Activated CD4-positive, CD25-positive, alpha-beta regulatory T cell treated with anti-CD3 and anti-CD28 coated beads, Interleukin-2, amount 50 U/mL, for 16 hours (primary cell): ENCODE results near the gene PLS1.

ENCODE experiments used
- DNase-seq: peaks from one replicate; pipeline ENCODE4 v3.0.0-alpha.2; 2020; ENCODE audit warnings: low read depth, low spot score

Gene PLS1

DNA sequence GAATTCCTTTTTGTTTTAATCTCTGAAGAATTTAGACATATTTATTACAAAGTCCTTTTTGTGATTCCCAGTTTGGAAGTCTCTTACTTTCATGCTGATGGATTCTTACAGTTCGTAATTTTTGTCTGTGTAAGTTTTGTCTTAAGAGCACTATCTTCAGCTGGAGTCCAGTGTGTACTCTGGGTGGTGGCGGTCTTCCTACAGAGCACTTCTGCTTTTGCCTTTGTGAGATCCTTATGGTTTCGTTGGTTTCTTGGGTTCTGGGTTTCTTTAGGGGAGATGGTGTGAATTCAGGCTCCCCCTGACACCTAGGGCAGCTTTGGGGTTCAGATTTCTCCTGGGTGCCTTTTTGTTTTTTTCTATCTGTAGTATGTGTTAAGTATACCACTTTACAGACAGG lies 45.3 kb downstream of the PLS1 start:
- DNase-seq = no peak

- DNase-seq = no peak
Measured at GRCh38 chr3:142642956-142643355, 46.8 kb downstream of the PLS1 start.

GRCh38 chr3:142644502-142644901 lies 48.3 kb downstream of the PLS1 start:
- DNase-seq = no peak

DNA sequence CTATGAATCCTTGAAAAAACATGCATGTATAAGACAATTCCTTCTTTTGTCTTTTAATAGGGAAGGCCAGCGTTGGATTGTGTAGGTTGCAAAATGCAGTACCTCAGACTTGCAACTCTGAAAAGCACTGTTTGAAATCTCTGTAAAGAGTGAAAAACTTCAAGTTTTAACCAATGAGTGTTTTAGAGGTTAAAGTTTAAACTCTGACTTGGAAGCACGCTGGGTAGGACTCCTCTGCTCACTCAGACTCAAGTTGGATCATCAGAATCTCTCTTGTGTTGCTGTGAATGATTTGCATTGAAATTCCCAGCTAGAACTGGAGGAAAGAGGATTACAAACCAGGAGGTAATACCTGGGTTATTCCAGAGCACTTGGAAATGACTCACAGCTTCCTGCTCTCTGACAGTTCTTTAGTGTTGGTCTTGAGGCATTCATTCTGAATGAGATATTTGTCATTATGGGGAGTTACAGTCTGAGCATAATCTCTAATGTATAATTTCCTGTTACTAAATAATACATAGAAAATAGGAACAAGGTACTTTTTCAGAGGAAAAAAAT lies 49.1 kb downstream of the PLS1 start:
- no peak for DNase-seq

GRCh38 chr3:142646020-142646785 lies 50.0 kb downstream of the PLS1 start:
- no peak for DNase-seq

- no peak for DNase-seq
Measured at GRCh38 chr3:142647856-142648255, 51.7 kb downstream of the PLS1 start.

GRCh38 chr3:142648950-142649349 lies 52.8 kb downstream of the PLS1 start:
- no peak for DNase-seq

DNA sequence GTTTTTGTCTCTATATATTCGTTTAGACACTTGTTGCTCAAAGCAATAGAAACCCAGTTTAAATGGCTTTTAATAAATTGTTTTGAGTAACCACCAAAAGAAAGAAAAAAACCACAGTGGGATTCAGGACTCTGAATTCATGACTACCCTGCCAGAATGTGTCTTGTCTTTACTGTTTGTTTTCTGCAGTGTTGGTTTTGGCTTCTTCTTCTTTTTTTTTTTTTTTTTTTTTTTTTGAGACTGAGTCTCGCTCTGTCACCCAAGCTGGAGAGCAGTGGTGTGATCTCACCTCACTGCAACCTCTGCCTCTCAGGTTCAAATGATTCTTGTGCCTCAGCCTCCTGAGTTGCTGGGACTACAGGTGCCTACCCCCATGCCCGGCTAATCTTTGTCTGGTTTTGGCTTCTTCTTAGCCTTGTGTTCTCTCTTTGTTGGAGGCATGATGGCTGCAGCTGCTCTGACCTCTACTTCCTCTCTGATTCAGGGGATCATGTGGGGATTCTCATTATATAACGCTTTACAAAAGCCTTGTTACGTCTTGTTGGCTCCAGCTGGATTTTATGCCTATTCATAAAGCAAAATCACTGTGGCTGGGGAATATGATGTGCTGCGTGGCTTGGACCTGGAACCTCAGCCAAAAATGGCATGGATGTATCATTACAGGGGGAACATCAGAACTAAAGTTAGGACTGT lies 54.0 kb downstream of the PLS1 start:
- no peak for DNase-seq

GRCh38 chr3:142651711-142652110 lies 55.5 kb downstream of the PLS1 start:
- DNase-seq = no peak

DNA sequence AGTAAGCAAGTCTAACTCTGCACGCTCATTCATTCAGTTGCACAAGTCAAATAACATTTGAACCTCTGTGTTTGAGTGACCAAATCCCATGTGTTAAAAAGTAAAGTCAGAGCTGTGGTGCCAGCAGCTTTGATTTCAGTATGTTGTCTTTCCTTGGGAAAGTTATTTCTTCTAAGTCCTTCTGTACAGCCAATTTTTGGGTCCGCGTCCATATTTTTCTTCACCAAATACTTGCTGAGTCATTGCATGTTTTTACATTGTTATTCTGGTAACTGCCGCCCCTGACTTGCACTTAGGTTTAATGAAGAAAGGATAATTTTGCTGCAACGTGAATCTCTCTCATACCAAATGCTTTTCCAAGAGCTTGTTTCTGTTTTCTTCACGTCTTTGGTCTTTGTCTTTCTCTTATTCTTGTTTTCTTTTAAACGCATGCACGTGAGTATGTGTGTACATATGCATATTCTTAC lies 56.7 kb downstream of the PLS1 start:
- DNase-seq = no peak

GRCh38 chr3:142656575-142656974 lies 60.4 kb downstream of the PLS1 start:
- DNase-seq = no peak

DNA sequence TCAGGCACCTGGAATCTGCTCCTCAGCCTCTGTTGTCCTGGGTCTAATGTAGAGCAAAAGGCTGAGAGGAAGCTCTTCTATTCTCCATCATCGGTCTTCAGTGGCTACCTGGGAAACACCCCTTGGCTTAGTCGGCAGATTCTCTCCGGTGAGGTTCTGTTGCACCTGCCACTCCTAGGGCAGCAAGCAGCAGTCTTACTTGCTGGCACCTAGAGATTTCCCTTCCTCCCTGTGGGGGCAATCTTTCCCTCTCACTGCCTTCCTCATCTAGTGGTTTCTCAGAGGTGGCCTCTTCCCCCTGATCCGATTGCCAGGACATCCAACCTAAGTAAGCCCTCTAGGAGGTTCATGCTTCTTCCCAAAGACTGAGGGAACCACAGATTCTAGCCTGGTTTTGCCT lies 60.8 kb downstream of the PLS1 start:
- DNase-seq = no peak

DNA sequence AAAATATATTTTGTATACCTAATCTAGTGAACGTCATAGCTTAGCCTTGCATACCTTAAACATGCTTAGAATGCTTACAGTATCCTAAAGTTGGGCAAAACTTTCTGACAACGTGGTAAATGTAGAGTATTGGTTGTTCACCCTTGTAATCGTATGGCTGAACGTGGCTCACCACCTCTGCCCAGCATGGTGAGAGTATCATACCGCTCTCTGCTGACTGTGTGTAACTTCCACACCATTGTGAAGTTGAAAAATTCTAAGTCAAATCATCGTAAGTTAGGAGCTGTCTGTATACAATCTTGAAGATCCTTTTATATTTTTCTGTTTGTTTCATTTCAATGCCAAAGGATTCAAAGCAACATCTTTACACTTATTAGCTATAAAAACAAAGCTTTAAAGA lies 64.2 kb downstream of the PLS1 start:
- DNase-seq = no peak

DNA sequence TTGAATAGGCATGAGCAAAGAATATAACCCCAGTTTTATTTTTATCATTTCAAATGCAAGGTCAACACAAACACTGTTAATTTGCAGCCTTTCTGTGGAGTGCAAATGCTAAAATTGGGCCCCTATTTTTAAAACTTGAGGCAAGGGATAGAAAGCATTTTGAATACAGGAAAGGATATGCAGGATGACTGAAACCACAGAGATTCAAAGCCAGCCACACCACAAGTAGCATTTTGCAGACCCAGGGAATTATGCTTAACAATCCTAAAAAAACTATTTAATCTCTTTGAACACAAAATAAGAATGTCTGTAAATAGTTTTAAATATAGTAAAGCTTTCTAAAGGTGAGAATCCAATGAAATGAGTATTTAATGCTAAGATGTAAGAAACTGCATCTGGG lies 64.7 kb downstream of the PLS1 start:
- DNase-seq = no peak

- DNase-seq = no peak
Measured at GRCh38 chr3:142663865-142664264, 67.7 kb downstream of the PLS1 start.

DNA sequence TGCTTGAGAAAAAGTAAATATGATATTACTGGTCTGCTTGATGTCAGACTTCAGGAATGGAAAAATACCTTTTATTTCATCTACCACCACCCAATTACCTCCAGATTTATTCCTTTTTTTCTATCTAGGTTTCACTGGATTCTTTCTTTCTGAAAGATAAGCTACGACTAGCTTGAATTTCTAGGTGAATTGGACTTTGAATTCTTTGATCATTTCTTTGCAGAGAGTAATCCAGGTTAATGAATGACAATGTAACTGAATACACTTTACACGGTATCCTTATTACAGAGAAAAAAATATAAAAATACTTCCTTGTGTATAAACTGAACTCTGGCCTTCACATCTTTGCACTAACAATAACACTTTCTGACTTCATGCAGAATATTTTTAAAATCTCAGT lies 68.1 kb downstream of the PLS1 start:
- no peak for DNase-seq

DNA sequence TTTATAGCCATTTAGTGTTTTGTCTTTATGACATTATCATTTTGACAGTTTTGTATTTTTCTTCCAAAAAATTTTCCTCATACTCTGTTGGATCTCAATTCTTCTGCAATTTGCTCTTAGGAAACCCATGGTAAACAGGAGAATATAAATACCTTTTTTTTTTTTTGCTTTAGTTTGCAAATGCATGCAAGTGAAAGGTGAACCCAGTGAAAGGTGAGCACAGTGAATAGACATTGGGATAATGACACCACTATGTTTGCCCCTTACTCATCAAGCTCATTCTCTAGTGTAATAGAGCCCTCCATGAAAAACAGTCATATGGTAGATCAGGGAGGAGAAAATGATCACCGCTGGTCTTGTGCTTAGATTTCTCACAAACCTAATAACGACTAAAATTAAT lies 68.6 kb downstream of the PLS1 start:
- no peak for DNase-seq

DNA sequence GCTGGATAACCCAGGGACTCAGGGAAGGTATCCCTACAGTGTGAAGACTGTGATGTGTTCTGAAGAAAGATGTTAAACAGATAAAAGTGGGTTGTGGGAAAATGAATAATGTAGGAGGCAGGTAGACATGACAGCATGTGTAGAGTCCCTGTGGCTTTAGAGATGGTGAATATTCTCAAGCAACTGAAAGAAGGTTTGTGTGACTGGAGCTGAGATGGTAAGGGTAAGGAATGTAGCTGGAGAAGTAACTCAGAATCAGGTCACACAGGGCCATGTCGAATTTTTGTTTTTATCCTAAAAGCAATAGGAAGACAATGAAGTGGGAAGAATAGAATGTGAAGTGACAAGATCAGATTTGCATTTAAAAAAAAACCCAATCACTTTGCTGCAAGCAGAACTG lies 73.9 kb downstream of the PLS1 start:
- DNase-seq = no peak

DNA sequence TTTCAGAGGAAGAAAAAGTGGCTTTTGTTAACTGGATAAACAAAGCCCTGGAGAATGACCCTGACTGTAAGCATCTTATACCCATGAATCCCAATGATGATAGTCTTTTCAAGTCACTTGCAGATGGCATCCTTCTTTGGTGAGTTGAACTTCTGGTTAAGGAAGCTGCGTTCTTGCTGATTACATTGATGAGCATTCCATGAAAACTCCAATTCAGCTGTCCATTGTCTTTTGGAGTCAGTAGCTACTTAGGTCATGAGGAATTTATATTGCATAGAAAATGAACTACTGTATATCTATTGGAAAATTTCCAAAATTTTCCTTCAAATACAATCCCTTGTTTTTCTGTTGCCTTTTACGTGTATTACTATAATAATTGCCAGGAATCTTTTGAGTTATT lies 80.0 kb downstream of the PLS1 start:
- no peak for DNase-seq

GRCh38 chr3:142680710-142681109 lies 84.5 kb downstream of the PLS1 start:
- DNase-seq = no peak

- DNase-seq = no peak
Measured at GRCh38 chr3:142690613-142691012, 94.4 kb downstream of the PLS1 start.

GRCh38 chr3:142691527-142691926 lies 95.3 kb downstream of the PLS1 start:
- no peak for DNase-seq
